Esophagus (tissue), 2 donors: ENCODE results near the gene SLC17A3. TPM values are rescaled to one million over a fixed set of nuclear protein-coding genes. Genes with fewer than 3 reads are reported as not detected.

Source experiments
- polyA plus RNA-seq, 2 donors: library from polyadenylated mRNA; stranded (reverse); fragments of 200-250 nt; gene quantifications; one replicate each; pipeline ENCODE4 v1.2.3, GENCODE V29; 2013
- donor health status: healthy with polysubstance abuse.
- donor health status: Bipolar disorder and iron deficiency.

The SLC17A3 gene
- polyA plus RNA-seq, 2 donors, result not detected

Other genes starting within 250 kb of the SLC17A3 start
- under 1 TPM in 1 of 2 donors, not detected in 1; 0.08 TPM for gene SCGN, start 222.0 kb downstream of the SLC17A3 start, polyA plus RNA-seq
- gene SLC17A4, start 119.5 kb downstream of the SLC17A3 start, polyA plus RNA-seq, result not detected
- not detected for gene SLC17A1, start 42.2 kb downstream of the SLC17A3 start, polyA plus RNA-seq
- not detected for gene SLC17A2, start 56.4 kb upstream of the SLC17A3 start, polyA plus RNA-seq
- gene TRIM38, start 88.6 kb upstream of the SLC17A3 start, polyA plus RNA-seq, result 1 to 10 TPM; 4.7 to 5.7 TPM
- gene HFE, start 213.2 kb upstream of the SLC17A3 start, polyA plus RNA-seq, result 1 to 10 TPM; 2.2 to 2.6 TPM